ENCODE data around the gene ENPP6.

DNA sequence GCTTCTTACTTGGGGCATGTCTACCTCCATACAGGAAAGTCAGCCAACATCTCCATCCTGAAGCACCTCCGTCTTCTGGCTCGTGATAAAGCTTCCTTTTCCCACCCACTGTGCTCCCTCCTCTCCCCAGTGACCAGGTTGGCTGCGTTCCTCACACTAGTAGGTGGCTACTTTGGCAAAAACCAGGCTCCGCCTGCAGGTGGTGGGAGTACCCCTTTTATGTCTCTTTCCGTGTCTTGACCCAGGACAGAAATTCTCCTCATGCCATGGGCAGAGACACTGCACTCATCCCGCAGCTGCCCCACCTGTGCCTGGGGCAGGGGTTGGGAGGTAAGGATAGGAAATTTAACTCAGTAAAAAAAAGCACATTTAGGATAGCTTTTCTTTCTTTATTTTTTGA lies 50.9 kb downstream of the ENPP6 start:
- no peak for TF ChIP-seq CTCF (IDR thresholded peaks at IDR 0.05 in 4 of 5, conservative IDR thresholded peaks at IDR 0.05 in 1 of 5)
- TF ChIP-seq POLR2A (IDR thresholded peaks at IDR 0.05), result no peak
